NCI-H187 treated with DMSO at 0.1 percent for 48 hours (cell line): ENCODE data around the gene PDE9A.

ENCODE experiments used
- DNase-seq: peaks from one replicate; lab custom pipeline; 2025; lab: John Stamatoyannopoulos, UW

Gene PDE9A

DNA sequence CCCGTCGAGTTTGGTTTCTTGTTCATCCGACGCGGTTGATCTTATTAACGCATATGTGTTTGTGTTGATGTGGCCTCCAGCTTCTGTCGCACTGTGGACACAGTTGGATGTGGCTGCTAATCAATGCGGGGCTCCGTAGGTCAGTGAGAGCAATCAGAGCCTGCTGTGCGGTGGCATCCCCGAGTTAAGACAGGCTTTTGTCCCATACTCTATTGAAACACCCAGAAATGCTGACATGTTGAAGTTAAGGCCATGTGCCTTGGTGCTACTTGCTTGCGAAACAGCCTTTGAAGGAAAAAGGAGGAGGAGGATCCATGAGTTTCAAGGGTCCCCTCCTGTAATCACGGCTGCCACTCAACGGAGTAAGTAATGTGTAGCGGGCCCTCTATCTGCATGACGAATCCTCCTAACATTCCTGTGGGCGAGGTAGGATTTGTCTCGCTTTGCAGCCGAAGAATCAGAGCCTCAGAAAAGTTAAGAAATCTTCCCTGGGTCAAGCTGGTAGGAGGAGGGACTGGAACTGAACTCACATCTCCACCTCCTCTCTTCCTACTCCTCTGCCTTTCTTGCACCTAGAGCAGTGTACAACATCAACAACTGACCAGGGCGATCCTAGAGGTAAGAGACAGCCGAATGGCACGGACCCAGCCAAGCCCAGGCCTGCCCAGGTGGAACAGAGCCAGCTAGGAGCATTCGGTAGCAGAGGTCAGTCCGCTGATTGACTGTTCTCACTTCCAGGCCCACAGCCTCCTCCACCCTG lies 19.5 kb downstream of the PDE9A start:
- DNase-seq: no peak

DNA sequence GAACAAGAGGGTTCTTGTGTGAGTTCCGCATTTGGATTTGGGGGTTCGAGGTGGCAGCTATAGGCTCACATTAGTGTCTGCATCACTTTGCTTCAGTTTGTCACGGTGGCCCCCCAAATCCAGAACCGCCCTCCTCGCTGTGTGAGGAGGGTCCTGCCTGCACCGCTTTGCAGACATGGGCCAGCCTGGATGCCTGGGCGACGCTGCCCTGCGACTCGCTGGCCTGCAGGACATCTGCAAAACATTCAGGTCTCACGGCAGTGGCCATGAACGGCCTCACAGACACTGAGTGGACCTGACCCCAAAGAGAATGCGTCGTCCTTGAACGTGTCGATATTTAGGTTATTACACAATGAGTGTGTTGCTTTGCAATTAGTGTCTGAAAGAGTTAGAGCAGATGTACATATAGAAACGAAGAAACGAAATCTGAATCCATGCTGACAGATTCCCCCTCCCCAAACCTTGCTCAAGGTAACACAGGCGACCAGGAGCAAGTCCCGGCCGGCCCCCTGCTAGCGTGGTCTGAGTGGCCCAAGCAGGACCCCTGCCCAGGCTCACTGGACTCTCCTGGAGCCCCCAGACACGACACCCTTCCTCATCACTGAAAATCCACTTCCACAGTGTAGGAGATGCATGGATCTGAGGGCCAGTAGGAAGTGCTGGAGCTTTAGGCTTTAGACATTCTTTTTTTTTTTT lies 20.4 kb downstream of the PDE9A start:
- DNase-seq: no peak

GRCh38 chr21:42674351-42674940 lies 21.0 kb downstream of the PDE9A start:
- no peak for DNase-seq

DNA sequence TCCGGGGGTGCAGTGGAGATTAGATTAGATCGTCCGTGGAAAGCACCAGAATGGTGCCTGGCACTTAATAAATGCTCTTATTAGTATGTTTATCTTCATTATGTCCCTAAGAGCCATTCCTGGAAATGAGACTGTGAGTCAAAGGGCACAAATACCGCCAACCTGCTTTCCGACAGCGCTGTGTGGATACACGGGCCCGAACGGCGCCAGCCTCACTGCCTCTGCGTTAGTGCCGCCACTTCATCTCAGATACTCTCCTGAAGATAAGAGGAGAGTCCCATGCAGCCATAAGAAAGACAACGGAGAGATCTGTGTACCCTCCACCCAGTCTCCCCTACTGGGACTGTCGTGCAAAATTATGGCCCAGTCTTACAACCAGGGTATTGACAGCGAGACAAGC lies 22.0 kb downstream of the PDE9A start:
- no peak for DNase-seq

GRCh38 chr21:42676808-42677207 lies 23.4 kb downstream of the PDE9A start:
- DNase-seq: no peak

GRCh38 chr21:42677339-42678321 lies 24.2 kb downstream of the PDE9A start:
- DNase-seq: no peak

GRCh38 chr21:42678618-42679295 lies 25.3 kb downstream of the PDE9A start:
- no peak for DNase-seq

- DNase-seq: no peak
Measured at GRCh38 chr21:42679319-42680057, 26.1 kb downstream of the PDE9A start.

GRCh38 chr21:42680058-42680330 lies 26.6 kb downstream of the PDE9A start:
- DNase-seq: no peak

- no peak for DNase-seq
Measured at GRCh38 chr21:42680429-42680828, 27.0 kb downstream of the PDE9A start.

DNA sequence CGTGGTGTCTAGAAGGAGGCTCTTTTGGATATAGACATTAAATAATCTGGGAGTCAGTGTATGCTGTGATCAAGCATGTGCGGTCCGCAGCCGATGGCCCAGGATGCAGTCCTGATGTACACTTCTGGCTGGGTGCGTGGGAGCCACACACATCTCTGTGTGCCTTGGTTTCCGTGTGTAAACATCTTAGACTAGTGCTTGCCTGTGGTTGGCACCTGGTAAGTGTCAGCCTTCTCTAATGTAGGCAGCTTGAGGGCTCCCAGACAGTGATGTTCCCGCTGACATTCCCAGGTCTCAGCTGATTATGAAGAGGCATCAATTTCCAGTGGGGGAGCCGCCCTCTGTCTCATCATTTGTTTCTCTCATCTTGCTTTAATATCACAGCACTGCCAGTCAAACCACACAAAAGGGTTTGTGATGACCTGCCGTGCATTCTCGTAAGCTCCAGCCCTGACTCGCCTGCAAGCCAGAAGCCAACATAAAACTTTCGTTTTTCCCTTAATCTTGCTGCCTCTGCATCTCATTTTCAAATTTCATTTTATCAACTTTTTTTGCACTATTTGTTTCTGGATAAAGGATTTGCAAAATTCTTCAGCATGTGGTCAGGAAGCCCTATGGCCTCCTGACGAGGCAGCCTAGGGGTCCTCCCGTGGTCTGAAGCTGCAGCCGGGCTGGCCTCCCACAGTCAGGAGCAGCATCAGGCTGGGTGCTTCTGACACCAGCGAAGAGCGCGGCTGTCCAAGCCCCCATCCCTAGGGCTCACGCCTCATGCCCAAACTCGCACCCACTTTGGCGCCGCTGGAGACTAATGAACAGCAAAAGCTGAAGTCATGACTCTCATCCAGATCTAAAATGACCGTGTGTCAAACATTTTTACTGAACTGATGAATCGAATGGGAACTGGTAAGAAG lies 28.1 kb downstream of the PDE9A start:
- no peak for DNase-seq

DNA sequence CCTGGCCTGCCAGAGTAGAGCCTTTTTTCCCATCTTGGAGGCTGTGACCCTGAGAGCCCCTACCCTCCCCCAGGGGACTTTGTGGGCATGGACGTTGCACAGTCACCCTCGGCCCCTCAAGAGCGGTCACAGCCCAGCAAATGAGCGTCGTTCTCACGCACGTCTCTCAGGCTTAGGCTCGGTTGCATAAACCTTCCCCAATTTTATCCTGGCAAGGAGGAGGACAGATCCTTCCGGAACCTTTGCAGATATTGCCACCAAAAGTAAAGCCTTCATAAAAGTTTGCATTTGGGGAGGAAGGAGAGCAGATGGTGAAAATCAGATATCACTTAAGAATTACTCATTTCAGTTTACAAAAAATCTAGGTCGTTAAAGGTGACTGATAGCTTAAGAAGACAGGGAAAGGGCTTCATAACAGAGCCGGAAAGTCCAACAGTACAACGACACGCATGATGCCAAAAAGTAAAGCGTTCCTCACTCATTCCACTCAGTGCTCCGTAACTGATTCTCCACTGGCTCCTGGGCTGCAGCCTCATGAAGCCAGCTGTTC lies 29.3 kb downstream of the PDE9A start:
- no peak for DNase-seq

DNA sequence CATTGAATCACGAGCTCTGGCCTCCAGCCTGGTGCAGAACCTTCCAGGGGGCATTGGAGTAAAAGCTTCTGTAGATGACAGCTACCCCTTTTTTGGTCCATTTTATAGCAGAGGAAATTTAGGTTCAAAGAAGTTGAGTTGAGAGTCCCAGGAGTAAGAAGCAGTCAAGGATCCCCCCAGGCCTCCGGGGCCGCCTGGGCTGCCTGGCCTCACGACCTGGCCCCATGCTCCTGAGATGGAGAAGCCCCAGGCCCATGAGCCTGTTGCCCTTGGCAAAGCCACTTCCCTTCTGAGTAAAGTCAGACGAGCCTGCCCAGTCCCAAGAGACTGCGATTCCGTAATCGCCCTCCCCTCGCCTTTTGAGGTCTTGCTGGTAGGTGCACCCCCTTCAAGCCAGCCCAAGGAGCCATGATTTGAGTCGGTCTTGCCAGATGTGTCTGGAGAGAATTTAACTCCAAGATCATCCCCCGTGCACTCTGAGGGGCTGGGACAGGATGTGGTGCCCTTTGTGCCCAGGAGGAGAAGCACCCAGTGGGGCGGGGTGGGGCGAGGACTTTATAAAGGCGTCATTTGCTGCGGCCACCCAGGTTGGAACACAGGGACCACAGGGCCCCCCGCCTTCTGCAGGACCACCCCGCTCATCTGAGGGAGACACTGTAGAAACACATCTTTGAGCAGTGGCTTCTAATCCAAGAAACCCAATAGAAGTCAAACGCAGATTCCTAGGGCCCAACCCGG lies 30.1 kb downstream of the PDE9A start:
- no peak for DNase-seq

GRCh38 chr21:42684109-42684916 lies 30.9 kb downstream of the PDE9A start:
- no peak for DNase-seq

DNA sequence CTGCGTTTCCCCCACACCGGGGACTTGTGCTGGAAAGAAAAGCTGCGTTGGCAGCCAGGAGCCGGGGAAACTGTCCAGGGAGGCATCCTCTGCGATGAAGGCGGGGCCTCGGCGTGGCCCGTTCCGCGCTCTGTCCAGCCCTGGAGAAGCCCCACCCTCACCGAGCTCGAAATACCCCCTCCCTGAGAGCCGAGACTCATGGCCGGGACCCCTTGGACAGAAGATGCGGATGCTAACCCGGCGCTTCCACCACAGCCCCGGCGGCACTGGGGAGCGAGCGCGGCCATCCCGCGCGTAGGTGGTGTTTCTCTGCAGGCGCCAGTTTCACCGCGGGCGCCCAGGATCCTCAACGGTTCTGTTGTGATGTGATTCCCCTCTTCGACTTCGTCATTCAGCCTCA lies 31.6 kb downstream of the PDE9A start:
- no peak for DNase-seq

- DNase-seq: no peak
Measured at GRCh38 chr21:42685954-42686500, 32.6 kb downstream of the PDE9A start.

- no peak for DNase-seq
Measured at GRCh38 chr21:42687796-42688195, 34.4 kb downstream of the PDE9A start.
